GM10266 (cell line): ENCODE measurements around the gene SPACDR.

Experiments
- DNase-seq: peaks from one replicate; pipeline ENCODE4 v3.0.0; 2012; ENCODE audit errors: extremely low spot score
- TF ChIP-seq, protein P1 (sequence below): IDR thresholded peaks from 2 replicates; pipeline ENCODE4 v1.5.1; 2012; ENCODE audit warnings: mild to moderate bottlenecking, low read depth; ENCODE audit not compliant: control insufficient read depth, insufficient read depth; ENCODE audit errors: missing control alignments

SPACDR gene

GRCh38 chr7:100431286-100431735 lies 32.7 kb downstream of the SPACDR start:
- TF ChIP-seq, protein P1, sequence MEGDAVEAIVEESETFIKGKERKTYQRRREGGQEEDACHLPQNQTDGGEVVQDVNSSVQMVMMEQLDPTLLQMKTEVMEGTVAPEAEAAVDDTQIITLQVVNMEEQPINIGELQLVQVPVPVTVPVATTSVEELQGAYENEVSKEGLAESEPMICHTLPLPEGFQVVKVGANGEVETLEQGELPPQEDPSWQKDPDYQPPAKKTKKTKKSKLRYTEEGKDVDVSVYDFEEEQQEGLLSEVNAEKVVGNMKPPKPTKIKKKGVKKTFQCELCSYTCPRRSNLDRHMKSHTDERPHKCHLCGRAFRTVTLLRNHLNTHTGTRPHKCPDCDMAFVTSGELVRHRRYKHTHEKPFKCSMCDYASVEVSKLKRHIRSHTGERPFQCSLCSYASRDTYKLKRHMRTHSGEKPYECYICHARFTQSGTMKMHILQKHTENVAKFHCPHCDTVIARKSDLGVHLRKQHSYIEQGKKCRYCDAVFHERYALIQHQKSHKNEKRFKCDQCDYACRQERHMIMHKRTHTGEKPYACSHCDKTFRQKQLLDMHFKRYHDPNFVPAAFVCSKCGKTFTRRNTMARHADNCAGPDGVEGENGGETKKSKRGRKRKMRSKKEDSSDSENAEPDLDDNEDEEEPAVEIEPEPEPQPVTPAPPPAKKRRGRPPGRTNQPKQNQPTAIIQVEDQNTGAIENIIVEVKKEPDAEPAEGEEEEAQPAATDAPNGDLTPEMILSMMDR, result no peak

DNA sequence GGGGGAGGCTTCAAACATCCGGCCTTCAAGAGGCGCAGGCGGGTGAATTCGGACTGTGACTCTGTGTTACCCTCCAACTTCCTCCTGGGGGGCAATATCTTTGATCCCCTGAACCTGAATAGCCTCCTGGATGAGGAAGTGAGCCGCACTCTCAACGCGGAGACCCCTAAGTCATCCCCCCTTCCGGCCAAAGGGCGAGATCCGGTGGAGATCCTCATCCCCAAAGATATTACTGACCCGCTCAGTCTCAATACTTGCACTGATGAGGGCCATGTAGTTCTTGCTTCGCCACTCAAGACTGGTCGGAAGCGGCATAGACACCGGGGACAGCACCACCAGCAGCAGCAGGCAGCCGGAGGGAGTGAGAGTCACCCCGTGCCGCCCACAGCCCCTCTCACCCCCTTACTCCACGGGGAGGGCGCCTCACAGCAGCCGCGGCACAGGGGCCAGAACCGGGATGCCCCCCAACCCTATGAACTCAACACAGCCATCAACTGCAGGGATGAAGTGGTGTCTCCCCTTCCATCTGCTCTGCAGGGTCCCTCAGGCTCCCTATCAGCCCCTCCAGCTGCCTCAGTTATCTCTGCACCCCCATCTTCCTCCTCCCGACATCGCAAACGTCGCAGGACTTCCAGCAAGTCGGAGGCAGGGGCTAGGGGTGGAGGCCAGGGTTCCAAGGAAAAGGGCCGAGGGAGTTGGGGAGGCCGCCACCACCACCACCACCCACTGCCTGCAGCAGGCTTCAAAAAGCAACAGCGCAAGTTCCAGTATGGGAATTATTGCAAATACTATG lies 33.4 kb downstream of the SPACDR start:
- TF ChIP-seq, protein P1, result no peak
- no peak for DNase-seq

More at GRCh38 chr7:100431286-100431735, 32.7 kb downstream of the SPACDR start:
- no peak for DNase-seq

DNA sequence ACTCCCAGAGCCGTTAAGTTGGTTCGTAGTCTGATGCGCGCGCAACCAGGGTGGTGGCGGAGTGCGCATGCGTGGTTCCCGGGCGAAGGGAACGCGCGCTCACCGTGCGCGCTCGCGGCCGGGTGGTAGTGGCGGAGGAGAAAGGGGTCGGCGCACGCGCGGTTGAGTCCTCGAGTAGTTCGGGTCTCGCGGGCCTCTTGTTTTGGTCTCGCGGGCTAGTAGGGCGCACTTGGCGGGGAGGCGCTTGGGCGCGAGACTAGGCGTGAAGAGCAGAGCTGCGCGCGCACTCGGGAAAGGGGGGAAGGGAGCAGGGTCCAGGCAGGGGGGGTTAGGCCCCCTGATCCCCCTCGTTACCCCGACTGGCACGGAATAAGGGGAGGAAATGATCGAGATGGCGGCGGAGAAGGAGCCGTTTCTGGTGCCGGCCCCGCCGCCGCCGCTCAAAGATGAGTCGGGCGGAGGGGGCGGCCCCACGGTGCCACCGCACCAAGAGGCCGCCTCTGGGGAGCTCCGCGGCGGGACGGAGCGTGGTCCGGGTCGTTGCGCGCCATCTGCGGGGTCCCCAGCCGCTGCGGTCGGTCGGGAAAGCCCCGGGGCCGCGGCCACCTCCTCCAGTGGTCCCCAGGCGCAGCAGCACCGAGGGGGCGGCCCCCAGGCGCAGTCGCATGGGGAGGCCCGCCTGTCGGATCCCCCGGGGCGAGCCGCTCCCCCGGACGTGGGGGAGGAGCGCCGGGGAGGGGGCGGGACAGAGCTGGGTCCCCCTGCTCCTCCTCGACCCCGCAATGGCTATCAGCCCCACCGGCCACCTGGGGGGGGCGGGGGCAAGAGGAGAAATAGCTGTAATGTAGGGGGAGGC lies 34.2 kb downstream of the SPACDR start, which contains the start of gene MEPCE:
MEPCE (plus strand) TSS at position 195 of the 856 bp plus-strand sequence; CDS start at position 383, 188 bp downstream.
- peak; percentile 96 for DNase-seq
- TF ChIP-seq, protein P1, result no peak

DNA sequence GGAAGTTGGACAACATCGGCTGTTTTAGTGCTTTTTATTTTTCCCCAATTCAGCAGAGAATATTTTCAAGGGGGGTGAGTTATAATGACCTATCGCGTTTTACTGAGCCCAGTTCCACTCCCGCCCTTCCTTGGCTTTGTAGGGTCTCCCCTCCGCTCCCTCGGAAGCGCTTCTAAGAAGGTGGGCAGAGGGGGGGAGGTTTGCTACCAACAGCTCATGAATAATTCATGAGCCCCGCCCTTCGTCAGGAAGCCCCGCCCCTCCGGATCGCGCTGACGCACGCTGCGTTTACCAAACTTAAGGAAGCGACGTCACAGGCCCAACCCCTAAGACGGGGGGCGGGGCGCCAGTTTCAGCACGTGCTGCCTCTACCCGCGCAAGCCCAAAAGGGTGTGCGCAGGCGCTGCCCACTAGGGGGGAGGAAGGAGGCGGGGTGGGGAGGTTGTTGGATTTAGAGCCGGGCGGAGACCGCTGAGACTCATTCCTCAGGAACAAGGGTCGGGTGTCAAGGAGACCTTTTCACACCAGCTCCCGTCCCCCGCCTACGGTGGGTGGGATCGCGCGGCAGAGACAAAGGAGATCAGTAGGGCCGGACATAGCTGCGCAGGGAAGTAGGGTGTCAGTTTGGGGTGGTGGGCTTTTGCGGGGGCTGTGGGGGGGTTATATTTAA lies 35.0 kb downstream of the SPACDR start:
- DNase-seq, result peak; percentile 96
- TF ChIP-seq, protein P1, result no peak

DNA sequence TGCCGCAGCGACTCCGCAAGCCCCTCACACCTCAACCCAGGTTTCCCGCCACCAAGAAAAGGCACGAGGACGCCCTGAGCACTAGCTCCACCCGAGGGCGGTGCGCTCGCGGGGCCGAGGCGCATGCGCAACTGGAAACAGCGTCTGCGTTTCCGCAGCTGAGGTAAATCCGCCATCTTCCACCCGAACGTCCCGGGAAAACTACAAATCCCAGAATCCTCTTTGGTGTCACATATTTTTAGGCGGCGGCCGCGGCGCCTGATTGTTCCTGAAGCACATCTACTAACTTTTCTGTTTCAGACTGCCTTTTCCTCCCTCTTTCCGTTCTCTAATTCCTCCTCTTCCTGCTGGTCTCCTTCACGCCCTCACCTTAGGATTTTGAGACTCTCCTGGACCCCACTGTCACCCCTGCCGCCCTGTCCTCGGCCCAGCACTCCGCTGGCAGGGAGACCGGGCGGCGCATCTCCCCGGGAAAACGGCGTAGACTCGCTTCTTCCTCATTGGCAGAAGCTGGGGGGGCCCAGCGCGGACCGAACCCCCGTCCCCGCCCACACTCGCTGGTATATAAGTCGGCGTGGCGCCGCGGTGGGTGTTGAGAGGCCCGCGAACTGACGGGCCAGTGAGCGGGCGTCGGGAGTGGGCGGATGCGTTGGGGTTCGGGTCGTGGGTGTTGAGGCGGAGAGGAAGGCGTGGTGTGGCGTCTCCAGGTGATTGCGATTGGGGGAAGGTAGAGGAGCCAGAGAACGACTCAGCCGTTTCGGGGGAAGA lies 35.7 kb downstream of the SPACDR start, which contains the start of gene ZCWPW1:
ZCWPW1 (minus strand) TSS at position 505 of the 768 bp plus-strand sequence. CDS start 8,054 bp downstream, outside the sequence.
- DNase-seq, result peak; percentile 86
- TF ChIP-seq, protein P1, result no peak

GRCh38 chr7:100427762-100428198 lies 36.3 kb downstream of the SPACDR start:
- DNase-seq, result no peak
- TF ChIP-seq, protein P1, result no peak
